NCI-H510A (cell line): Measurements from ENCODE around the gene KCTD8.
"Not testable (repeated sequence)": the region's sequence is repeated elsewhere in the genome, so short reads cannot be mapped to it uniquely, and the experiment has no call there.

Experiments used
- DNase-seq: peaks from one replicate; lab custom pipeline; 2025; lab: John Stamatoyannopoulos, UW

Gene KCTD8

DNA sequence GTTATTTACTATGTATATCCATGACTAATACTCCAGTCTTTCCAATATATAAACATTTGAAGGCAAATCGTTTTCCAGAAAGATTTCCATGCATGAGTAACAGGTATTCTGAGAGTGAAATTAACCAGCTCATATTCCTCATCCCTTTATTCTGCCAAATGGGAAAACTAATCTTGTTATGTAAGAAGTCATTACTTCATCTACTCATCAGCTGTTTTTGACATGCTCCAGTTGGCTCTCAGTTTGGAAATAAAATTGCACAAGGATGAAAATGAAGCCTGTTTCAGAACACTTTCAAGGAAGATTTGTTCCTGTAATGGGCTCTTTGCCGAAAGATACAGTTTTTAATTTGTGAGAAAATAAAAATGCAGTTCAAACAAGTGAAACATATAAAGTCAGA is 121.9 kb downstream of the KCTD8 start:
- DNase-seq, result no peak

DNA sequence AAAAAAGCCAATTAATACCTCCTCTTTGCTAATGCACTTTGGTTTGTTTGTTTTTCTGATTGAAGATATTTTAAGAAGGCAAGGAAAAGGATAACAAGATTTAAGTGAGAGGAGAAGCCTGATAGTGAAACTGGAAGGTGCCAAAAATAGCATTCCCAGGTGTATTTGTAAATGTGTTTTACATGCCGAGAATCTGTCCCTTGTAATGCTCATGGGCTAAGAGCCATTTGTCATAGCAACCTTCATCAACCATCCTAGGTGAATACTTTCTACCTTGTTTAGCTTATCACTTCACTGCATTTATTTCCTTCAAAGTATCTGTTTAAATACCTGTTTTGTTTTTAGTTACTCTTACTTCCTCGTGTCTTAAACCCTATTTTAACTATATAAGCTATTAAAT is 127.8 kb downstream of the KCTD8 start:
- no peak for DNase-seq

DNA sequence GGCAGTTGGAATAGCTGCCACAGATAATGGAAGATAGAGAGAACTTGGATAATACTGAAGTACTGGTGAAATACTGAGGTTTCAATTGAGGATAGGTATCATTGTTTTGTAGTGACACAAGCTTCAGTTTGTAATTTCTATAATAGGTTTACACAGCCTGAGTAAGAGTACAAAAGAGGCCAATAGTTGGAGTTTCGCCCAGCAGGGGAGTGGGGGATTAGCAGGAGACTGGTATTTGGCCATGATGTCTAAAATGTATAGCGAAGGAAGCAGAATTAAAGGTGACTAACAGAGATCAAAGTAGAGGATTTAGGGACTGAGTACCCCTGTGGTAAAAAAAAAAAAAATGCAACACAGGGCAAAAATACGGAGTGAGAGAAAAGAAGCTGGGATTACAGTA is 129.5 kb downstream of the KCTD8 start:
- no peak for DNase-seq

DNA sequence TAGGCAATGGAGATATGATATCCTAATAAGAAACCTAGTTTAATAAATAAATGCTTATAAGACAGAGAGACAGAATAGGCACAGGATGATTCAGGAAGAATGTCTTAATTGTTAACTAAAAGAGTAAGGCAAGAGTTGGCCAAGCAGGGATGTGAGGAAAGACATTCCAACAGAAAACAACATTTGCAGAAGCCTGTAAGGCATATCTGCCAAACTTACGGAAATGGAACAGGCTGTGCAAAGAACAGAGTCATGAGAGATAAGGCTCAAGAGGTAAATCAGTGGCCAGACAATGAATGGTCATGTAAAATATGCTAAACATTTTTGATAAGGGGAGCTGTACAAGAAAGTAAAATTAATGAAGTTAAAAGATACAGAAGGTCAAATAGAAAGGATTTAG is 134.9 kb downstream of the KCTD8 start:
- DNase-seq, result no peak

DNA sequence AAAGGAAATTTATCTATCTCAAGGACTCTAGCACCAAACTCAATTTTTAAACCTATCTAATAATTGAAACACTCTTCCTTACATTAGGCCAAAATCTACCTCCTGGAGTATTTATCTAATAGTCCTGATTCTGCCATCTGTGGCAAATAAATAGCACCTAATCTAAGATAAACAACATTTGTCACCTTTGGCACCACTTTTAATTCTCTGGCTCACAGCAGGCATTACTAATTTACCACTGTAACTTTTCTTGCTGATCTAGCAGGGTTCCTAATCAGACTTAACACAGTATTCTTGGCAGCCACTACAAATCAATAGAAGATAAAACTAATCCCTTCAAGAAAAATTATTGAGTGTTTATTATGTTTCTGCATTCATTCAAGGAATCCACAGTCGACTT is 161.1 kb downstream of the KCTD8 start:
- no peak for DNase-seq

DNA sequence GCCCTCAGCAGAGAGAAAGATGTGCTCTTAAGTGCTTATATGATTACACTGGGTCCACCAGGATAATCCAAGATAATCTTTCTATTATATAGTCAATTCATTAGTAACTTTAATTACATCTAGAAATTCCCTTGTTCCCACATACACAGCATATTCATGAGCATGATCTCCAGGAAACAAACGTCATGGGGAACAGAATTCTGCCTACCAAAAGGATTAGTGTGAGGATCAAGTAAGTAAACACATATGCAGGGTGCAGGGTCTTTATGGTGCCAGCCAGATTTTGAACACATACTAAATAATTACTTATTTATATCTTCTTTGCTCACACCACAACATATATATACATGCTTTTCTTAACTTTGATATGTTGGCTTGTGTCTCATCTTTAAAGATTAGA is 169.1 kb downstream of the KCTD8 start:
- no peak for DNase-seq

DNA sequence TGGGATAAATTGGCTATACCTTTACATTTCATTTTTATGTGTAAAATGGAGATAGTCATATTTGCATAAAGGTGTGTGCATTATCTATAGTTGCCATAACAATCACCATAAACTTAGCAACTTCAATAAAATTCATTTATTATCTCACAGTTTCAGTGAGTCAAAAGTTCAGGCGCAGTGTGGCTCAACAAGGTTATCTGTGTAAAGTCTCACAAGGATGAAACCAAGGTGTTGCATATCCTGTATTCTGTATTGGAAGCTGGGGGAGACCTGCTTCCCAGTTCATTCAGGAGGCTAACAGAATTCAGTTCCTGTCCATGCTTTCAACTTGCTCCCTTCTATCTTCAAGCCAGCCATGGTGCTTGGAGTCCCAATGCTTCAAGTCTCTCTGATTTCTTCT is 169.5 kb downstream of the KCTD8 start:
- DNase-seq, result no peak

DNA sequence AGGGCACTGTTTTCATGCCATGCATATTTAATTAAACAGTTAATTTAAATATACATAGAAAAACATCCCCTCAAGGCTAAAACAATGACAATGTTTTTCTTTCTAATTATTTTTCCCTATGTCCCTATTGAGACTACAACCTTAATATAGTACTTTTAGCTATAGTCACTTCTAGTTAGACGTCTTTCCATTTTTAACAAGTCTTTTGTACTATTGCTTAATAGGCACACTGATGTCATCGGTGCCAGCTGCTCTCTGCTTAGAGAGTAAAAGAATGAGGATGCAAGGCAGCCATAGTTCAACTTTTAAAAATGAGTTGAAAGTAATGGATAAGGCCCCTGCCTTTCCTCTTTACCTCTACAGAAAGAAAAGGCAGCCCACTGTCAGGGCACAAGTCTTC is 191.1 kb downstream of the KCTD8 start:
- DNase-seq, result no peak

DNA sequence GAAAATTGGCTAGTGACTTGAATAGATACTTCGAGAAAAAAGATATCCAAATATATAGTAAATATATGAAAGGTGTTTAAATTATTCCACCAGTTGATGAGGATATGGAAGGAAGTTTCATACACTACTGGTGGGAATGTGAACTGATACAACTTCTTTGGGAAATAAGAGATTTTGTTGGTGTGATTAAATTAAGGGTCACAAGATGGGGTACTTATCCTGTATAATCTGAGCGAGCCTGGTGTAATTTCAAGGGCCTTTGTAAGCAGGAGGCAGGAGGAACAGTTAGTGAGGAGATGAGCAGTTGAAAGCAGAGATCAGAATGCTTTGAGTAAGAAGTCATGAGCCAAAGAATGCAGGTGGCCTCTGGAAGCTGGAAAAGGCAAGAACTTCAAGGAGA is 192.2 kb downstream of the KCTD8 start:
- DNase-seq, result no peak

DNA sequence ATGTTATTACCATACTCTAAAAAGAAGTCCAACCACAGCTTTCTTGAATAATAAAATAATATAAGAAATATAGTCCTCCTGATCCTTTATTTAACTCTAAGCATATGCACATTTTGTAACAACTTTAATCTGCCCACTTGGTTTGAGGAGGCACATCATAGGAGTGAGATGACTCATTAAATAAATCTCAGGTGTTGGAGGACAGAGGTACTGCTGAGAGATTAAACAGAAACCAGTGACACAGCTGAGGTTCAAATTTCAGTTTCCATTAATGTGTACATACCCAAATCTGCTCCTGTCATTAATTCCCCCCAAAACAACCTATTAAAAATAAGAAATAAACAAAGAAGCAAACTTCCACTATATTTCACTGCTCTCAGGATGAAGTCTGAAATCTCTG is 211.0 kb downstream of the KCTD8 start:
- DNase-seq, result no peak

DNA sequence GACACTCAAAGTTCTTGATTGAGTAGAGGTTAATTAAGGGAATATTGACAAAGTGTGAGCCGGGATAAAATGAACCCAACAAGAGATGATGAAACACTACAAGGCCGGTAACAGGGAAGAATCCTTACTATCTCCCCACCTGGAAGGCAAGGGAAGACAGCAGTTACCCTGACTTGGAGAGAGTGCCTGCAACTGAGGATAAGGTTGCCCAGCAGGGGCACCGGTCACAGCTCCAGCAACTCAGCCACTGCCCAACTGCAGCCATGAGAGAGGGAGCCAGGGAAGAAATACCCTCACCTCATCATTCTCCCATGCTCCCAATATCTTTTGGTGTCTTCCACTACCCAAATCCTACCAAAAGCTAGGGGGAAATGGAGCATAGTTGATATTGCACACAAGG is 212.7 kb downstream of the KCTD8 start:
- no peak for DNase-seq

DNA sequence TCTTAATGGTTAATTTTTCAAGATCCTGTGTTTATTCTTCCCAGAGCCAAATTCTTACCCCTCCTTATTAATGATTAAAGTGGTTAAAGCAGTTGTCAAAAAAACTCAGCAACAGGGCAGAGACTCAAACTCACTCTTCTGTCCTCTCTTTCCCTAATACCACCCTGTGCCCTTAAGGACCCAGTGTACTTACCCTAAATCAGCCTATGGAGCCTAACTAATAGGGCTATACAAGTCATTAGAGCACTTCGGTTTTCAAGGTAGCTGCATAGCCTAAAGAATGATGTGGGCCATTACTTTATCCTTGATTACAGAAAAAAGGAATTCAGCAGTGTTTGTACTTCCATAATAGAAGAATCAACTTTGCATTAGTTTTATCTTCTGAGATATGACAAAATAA is 216.3 kb downstream of the KCTD8 start:
- DNase-seq, result no peak

DNA sequence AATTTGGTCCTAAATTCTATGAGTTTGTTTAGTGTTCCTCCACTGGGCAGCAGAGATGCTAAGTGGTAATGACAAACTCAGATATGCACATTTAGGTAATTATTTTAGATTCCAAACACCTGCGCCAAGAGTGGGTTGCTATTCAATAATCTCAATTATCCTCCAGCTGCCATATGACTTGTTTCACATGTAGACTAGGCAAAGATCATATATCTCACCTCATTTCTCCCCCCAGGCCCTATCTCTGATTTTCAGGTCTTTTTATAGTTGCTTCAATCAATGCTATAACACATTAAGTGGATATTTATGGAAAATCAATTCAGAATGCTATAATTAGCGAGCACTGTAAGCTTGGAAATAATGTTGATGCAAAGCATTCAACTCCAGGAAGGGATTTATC is 217.6 kb downstream of the KCTD8 start:
- no peak for DNase-seq

DNA sequence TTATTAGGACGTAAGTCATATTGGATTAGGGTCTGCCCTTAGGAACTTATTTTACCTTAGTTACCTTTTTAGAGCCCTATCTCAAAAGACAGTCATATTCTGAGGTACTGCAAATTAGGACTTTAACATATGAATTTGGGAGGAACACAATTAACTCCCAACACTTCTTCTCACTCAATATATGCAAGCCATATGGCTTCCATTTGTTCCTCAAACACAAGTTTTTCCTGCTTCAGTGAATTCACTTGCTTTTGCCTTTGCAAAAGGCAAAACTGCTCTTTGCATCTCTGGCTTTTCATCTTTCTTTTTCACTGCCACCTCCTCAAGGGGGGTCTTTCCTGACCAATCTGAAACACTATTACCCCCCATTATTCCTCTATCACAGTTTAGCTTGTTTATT is 220.3 kb downstream of the KCTD8 start:
- DNase-seq, result no peak

DNA sequence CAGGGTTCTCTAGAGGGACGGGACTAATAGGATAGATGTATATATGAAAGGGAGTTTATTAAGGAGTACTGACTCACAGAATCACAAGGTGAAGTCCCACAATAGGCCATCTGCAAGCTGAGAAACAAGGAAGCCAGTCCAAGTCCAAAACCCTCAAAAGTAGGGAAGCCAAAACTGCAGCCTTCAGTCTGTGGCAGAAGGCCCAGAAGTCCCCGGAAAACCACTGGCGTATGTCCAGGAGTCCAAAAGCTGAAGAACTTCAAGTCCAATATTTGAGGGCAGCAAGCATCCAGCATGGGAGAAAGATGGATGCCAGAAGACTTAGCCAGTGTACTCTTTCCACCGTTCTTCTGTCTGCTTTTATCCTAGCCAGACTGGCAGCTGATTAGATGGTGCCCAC is 227.2 kb downstream of the KCTD8 start:
- no peak for DNase-seq

DNA sequence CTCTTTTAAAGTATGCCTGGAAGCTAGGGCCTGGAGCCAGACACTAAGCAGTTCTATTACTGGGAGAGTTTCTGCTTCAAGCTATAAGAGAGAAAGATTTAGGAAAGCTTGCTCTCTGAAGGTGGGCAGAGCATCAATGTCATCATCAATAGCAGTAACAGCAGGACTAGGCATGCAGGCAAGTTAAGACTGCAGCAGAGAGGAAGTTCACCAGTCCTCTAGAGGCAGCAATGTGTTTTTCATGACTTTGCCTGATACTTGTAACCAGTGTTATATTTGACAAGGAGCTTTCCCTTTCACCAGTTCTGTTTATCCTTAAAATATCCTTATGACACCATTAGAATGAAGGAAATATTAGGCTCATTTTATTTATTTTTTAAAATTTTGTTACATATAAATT is 237.9 kb downstream of the KCTD8 start:
- DNase-seq, result no peak

DNA sequence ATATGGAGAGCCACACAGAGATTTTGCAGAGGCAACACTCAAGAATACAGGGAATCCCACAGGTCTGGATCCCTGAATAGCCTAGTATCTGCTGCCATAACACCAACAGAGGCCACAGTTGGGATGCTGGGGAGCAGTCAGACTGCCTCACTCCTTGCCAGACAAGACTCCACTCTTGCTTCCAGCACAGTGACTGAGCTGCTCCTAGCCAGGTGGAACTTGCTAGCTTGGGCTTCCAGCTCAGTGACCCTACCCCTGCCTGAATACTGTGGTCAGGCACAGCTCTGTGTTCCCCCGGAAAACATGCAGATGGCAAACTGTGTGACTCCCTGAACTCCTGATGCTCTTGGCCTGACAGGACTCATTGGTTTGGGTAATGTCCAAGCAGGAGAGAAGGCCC is 251.8 kb downstream of the KCTD8 start:
- no peak for DNase-seq

DNA sequence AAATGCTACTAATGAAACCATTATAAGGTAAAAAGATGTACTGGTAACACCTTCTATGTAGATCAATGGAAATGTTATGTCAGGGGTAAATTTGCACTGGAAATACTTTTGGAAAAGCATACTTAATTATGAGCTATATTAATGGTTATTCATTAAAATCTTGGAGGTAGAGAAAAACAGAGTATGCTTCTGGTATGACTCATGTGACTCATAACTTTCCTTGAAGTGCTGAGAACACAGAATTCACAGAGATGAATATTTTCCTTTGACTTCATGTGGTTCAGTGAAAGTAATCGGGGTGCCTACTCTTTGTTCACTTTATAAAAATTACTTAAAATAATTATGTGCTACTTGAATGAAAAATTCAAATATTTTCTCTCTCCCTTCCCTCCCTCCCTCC is 254.2 kb downstream of the KCTD8 start:
- DNase-seq, result no peak

DNA sequence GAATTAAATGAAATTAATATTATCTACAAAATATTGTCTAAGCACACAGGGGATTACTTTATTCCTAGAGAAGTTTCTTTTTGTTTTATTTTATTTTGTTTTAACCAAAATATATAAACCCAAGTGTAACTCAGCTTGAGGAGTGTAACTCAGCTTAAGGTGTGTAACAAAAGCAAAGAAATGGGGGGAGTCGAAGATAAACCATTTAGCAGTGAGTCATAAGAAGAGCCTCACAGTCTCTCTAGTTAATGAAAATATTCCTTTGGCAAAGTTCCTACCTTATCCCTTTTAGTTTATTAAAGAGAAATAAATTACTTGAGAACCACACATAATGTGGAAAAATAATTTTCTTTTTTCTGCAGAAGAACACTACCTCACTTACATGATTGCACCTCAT is 261.8 kb downstream of the KCTD8 start:
- no peak for DNase-seq

DNA sequence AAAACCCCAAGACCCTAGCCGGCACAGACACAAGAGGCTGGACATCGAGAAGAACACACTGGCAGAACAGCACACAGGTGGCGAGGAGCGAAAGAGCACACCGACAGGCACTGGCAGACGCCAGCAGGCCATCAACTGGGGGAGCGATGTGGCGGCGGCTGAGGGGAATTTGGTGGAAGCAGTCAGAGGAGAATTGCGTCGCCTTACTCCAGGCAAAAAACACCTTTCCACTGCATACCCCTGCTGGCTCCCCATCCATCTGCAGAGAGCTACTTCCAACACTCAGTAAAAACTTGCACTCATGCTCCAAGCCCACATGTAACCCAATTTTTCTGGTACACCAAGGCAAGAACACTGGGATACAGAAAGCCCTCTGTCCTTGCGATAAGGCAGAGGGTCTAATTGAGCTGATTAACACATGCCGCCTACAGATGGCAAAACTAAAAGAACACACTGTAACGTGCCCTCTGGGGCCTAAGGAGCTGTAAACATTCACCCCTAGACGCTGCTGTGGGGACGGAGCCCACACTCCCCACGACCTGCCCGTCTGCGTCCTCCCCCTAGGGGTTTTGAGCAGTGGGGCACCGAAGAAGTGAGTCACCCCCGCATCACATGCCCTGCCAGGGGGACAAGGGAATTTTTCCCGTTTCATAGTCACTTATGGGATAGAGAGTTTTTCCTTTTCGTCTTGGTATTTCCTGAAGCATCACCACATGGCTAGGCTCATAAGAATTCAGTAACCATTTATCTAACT is 262.3 kb downstream of the KCTD8 start:
- DNase-seq, result no peak

DNA sequence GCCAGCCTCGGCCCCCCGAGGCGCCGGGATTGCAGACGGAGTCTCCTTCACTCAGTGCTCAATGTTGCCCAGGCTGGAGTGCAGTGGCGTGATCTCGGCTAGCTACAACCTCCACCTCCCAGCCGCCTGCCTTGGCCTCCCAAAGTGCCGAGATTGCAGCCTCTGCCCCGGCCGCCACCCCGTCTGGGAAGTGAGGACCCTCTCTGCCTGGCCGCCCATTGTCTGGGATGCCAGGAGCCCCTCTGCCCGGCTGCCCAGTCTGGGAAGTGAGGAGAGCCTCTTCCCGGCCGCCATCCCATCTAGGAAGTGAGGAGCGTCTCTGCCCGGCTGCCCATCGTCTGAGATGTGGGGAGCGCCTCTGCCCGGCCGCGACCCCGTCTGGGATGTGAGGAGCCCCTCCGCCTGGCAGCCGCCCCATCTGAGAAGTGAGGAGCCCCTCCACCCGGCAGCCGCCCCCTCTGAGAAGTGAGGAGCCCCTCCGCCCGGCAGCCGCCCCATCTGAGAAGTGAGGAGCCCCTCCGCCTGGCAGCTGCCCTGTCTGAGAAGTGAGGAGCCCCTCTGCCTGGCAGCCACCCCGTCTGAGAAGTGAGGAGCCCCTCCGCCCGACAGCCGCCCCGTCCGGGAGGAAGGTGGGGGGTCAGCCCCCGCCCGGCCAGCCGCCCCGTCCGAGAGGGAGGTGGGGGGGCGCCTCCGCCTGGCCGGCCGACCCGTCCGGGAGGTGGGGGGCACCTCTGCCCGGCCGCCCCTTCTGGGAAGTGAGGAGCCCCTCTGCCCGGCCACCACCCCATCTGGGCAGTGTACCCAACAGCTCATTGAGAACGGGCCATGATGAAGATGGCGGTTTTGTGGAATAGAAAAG is 266.9 kb downstream of the KCTD8 start:
- DNase-seq, result not testable (repeated sequence)

DNA sequence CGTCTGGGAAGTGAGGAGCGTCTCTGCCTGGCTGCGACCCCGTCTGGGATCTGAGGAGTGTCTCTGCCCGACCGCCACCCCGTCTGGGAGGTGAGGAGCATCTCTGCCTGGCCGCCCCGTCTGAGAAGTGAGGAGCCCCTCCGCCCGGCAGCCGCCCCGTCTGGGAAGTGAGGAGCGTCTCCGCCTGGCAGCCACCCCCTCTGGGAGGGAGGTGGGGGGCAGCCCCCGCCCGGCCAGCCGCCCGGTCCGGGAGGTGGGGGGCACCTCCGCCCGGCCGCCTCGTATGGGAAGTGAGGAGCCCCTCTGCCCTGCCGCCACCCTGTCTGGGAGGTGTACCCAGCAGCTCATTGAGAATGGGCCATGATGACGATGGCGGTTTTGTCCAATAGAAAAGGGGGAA is 280.8 kb downstream of the KCTD8 start:
- DNase-seq, result not testable (repeated sequence)

DNA sequence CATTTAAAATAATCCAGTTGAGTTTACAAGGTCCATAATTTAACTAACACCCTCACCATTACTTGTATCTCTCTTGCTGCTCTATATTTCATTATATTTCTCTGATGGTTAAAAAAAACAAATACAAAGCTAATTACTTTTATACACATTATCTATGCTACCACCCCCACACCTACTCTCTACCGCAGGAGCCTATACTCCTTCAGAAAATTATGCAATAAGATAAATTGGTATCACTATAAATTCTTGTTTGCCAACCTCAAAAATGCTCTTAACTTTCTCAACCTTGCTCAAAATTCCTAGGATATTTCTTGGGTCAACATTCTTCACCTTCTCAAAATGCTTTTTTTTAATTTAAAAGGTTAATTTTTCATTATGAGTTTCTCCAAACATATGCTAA is 282.7 kb downstream of the KCTD8 start:
- DNase-seq, result no peak
